BLaER1 (cell line): ENCODE measurements around the gene CDCA8.

Experiments used
- H3K27ac ChIP-seq: shearing (Covaris generic); formaldehyde crosslinking; 2 replicates; pipeline ENCODE4 v1.8.1; 2022
- H3K27me3 ChIP-seq: shearing (Covaris generic); formaldehyde crosslinking; 2 replicates; pipeline ENCODE4 v1.8.1; 2022
- H3K36me3 ChIP-seq: shearing (Covaris generic); formaldehyde crosslinking; 2 replicates; pipeline ENCODE4 v1.8.1; 2022
- H3K4me1 ChIP-seq: shearing (Covaris generic); formaldehyde crosslinking; 2 replicates; pipeline ENCODE4 v1.8.1; 2022
- H3K4me2 ChIP-seq: shearing (Covaris generic); formaldehyde crosslinking; 2 replicates; pipeline ENCODE4 v1.8.1; 2022
- H3K4me3 ChIP-seq: shearing (Covaris generic); formaldehyde crosslinking; 2 replicates; pipeline ENCODE4 v1.8.1; 2022
- H3K9ac ChIP-seq: shearing (Covaris generic); formaldehyde crosslinking; 2 replicates; pipeline ENCODE4 v1.8.1; 2022
- H3K9me3 ChIP-seq: shearing (Covaris generic); formaldehyde crosslinking; 2 replicates; pipeline ENCODE4 v1.8.1; 2022
- H4K20me1 ChIP-seq: shearing (Covaris generic); formaldehyde crosslinking; 2 replicates; pipeline ENCODE4 v1.8.1; 2022
- Cebpa-rat ChIP-seq: shearing (Covaris generic); IDR thresholded peaks from 2 replicates; pipeline ENCODE4 v1.8.1; 2022

The CDCA8 gene

DNA sequence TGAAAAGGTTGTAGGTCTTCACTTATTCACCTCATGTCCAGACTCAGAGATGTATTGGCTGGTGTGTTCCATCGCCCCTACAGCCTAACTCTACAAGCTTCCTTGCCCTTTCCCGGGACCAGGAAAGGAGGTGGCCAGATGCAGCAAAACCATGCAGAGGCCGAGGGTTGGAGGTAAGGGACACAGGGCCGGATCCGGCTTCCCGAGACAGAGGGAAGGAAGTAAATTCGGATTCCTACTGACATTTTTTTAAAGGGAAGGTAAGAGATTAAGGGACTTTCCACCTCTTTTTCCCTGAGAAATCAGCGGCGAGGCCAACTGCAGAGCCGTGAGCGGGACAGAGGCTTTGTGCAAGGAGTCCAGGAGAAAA lies 59.9 kb downstream of the CDCA8 start:
- Histone ChIP-seq H3K4me2 (no peak overlapping the region), H3K4me1 (no peaks in the 10 kb centered on the region), H3K27ac (no peak overlapping the region), H3K36me3 (no peaks in the 10 kb centered on the region), H4K20me1 (no peaks in the 10 kb centered on the region), H3K4me3 (no peak overlapping the region), H3K9ac (no peak overlapping the region), H3K9me3 (peaks cover 2% of the 10 kb centered on the region), H3K27me3 (0 out of 2 replicates have a peak, but pooled peaks cover 5% of the 10 kb centered on the region)
- TF ChIP-seq Cebpa-rat, result no peak

GRCh38 chr1:37752583-37753471 lies 60.5 kb downstream of the CDCA8 start:
- Histone ChIP-seq H3K27ac (no peak overlapping the region), H3K4me2 (no peak overlapping the region), H4K20me1 (no peaks in the 10 kb centered on the region), H3K9me3 (no peaks in the 10 kb centered on the region), H3K9ac (no peak overlapping the region), H3K27me3 (0 out of 2 replicates have a peak, but pooled peaks cover 5% of the 10 kb centered on the region), H3K4me3 (no peak overlapping the region), H3K4me1 (no peaks in the 10 kb centered on the region), H3K36me3 (no peaks in the 10 kb centered on the region)
- no peak for TF ChIP-seq Cebpa-rat

- Histone ChIP-seq H3K36me3 (no peaks in the 10 kb centered on the region), H3K4me3 (no peak overlapping the region), H3K27ac (no peak overlapping the region), H4K20me1 (no peaks in the 10 kb centered on the region), H3K4me2 (no peak overlapping the region), H3K27me3 (0 out of 2 replicates have a peak, but pooled peaks cover 5% of the 10 kb centered on the region), H3K9ac (no peak overlapping the region), H3K4me1 (no peaks in the 10 kb centered on the region), H3K9me3 (no peaks in the 10 kb centered on the region)
- no peak for TF ChIP-seq Cebpa-rat
Observed at GRCh38 chr1:37753473-37754321, 61.4 kb downstream of the CDCA8 start.

GRCh38 chr1:37755290-37755689 lies 63.0 kb downstream of the CDCA8 start:
- Histone ChIP-seq H3K36me3 (no peaks in the 10 kb centered on the region), H3K27ac (no peak overlapping the region), H3K9ac (no peak overlapping the region), H3K4me1 (no peaks in the 10 kb centered on the region), H4K20me1 (no peaks in the 10 kb centered on the region), H3K27me3 (0 out of 2 replicates have a peak, but pooled peaks cover 5% of the 10 kb centered on the region), H3K4me3 (no peak overlapping the region), H3K4me2 (no peak overlapping the region), H3K9me3 (no peaks in the 10 kb centered on the region)
- TF ChIP-seq Cebpa-rat, result no peak

- Histone ChIP-seq H3K4me3 (no peak overlapping the region), H3K9ac (no peak overlapping the region), H3K4me2 (no peak overlapping the region), H3K9me3 (no peaks in the 10 kb centered on the region), H4K20me1 (no peaks in the 10 kb centered on the region), H3K27ac (no peak overlapping the region), H3K36me3 (no peaks in the 10 kb centered on the region), H3K27me3 (0 out of 2 replicates have a peak, but pooled peaks cover 5% of the 10 kb centered on the region), H3K4me1 (no peaks in the 10 kb centered on the region)
- TF ChIP-seq Cebpa-rat, result no peak
Observed at GRCh38 chr1:37755951-37756560, 63.7 kb downstream of the CDCA8 start.
